ENCODE data around the gene BICRA.
"Not testable (repeated sequence)": the region's sequence is repeated elsewhere in the genome, so short reads cannot be mapped to it uniquely, and the experiment has no call there.

BICRA gene

GRCh38 chr19:47707135-47707925 is 98.4 kb downstream of the BICRA start:
- DNase-seq (ENCODE audit: low read depth in 2 of 3, low spot score in 1 of 3), result peak; percentile 73 to 79 (median 74)

- no peak for DNase-seq (ENCODE audit: low read depth in 2 of 3, low spot score in 1 of 3)
These were observed 102.8 kb downstream of the BICRA start for GRCh38 chr19:47711652-47712242.

GRCh38 chr19:47713046-47714021 is 104.4 kb downstream of the BICRA start, which contains the start of gene EHD2:
EHD2 (plus strand) TSS chr19:47713422; CDS start chr19:47716613, 3,191 bp downstream.
- DNase-seq (ENCODE audit: low read depth in 2 of 3, low spot score in 1 of 3), result peak in 2 of 3 donors; percentile 38 to 43

DNA sequence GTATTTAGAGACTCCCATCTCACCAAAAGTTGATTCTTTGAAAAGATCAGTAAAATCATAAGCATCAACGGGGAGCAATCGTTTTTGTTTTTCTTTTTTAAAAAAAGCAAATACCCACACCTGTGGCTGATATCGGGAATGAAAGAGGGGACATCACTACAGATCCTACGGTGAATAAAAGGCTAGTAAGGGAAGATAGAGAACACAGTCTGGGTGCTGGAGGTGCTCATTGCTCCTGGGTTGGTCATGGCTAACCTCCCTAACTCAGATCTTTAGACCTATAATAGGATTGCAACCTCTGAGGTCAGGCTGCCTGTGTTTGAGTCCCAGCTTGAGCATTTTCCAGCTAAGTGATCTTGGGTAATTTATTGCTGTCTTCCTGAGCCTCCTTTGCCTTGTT is 105.4 kb downstream of the BICRA start:
- no peak for DNase-seq (ENCODE audit: low read depth in 2 of 3, low spot score in 1 of 3)

DNA sequence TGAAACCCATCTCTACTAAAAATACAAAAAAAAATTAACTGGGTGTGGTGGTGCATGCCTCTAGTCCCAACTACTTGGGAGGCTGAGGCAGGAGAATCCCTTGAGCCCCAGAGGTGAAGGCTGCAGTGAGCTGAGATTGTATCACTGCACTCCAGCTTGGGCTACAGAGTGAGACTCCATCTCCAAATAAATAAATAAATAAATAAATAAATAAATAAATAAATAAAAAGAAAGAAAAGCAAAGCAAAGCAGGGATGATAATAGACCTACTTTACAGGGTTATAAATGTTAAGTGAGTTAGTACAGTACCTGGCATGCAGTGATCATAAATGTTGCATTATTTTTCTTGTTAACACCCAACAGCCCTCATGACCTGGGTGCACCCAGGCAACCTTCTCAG is 105.9 kb downstream of the BICRA start:
- DNase-seq (ENCODE audit: low read depth in 2 of 3, low spot score in 1 of 3), result not testable (repeated sequence)

DNA sequence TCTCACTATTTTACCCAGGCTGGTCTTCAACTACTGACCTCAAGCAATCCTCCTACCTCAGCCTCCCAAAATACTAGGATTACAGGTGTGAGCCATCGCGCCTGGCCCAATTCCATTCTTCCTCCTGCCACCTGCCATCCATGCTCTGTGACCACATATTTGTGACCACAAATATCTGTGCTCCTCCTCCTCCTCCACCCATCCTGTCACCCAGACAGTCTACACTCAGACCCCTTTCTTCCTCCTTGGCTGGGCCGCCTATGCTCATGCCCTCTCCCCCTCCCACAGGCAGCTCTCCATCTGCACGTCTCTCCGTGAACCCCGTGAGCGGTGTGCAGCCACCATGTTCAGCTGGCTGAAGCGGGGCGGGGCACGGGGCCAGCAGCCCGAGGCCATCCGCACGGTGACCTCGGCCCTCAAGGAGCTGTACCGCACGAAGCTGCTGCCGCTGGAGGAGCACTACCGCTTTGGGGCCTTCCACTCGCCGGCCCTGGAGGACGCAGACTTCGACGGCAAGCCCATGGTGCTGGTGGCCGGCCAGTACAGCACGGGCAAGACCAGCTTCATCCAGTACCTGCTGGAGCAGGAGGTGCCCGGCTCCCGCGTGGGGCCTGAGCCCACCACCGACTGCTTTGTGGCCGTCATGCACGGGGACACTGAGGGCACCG is 107.5 kb downstream of the BICRA start:
- DNase-seq (ENCODE audit: low read depth in 2 of 3, low spot score in 1 of 3), result no peak

- not testable (repeated sequence) for DNase-seq (ENCODE audit: low read depth in 2 of 3, low spot score in 1 of 3)
These were observed 109.6 kb downstream of the BICRA start for GRCh38 chr19:47718415-47719046.

DNA sequence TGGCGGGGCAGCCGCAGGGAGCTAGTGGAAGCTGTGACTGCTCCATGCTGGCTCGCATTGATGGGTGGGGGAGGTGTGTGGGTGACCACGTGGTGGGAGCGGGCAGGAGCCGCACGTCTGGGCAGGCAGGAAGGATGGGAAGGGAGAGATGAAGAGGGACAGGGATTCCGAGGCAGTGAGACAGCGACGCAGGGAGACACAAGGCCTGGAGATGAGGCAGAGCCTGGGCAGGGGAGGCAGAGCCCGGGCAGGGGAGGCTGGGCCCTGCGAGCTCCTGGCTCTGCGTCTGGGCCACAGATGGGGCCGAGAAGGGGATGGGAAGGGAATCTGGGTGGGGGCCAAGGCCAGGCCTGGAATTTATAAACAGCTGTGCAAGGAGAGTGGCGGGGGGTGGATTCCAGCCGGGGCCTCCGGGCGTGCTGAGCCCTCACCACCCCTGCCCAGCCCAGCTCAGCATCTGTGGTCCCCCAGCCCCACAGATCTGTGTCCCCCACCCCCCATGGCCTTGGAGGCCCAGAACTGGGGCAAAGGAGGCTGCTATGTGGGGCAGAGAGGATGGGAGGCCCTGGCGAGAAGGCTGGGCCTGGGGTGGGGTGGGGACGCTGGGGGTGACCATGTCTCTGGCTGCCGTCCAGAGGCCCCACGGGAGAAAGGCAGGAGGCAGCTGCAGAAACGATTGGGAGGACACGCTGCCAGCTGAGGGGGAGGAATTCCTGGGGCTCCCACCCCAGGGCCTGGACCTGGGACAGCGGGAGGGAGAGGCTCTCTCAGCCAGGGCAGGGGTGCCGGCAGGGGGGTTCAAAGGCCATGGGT is 110.3 kb downstream of the BICRA start:
- DNase-seq (ENCODE audit: low read depth in 2 of 3, low spot score in 1 of 3), result no peak

- DNase-seq (ENCODE audit: low read depth in 2 of 3, low spot score in 1 of 3), result no peak
These were observed 111.9 kb downstream of the BICRA start for GRCh38 chr19:47720669-47721422.

GRCh38 chr19:47723581-47723940 is 114.6 kb downstream of the BICRA start:
- peak in 1 of 3 donors; percentile 29 for DNase-seq (ENCODE audit: low read depth in 2 of 3, low spot score in 1 of 3)

DNA sequence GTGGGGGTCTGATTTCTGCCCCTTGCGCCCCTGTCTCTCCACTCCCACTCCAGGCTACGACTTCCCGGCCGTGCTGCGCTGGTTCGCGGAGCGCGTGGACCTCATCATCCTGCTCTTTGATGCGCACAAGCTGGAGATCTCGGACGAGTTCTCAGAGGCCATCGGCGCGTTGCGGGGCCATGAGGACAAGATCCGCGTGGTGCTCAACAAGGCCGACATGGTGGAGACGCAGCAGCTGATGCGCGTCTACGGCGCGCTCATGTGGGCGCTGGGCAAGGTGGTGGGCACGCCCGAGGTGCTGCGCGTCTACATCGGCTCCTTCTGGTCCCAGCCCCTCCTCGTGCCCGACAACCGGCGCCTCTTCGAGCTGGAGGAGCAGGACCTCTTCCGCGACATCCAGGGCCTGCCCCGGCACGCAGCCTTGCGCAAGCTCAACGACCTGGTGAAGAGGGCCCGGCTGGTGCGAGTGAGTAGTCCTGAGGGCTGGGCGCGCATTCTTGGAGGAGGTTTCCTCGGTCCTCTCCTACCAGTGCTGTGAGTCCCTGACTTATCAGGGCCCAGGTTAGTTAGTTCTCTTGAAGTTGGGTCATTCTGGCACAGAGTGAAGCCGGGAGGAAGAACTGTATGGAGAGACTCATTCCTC is 116.9 kb downstream of the BICRA start:
- no peak for DNase-seq (ENCODE audit: low read depth in 2 of 3, low spot score in 1 of 3)

DNA sequence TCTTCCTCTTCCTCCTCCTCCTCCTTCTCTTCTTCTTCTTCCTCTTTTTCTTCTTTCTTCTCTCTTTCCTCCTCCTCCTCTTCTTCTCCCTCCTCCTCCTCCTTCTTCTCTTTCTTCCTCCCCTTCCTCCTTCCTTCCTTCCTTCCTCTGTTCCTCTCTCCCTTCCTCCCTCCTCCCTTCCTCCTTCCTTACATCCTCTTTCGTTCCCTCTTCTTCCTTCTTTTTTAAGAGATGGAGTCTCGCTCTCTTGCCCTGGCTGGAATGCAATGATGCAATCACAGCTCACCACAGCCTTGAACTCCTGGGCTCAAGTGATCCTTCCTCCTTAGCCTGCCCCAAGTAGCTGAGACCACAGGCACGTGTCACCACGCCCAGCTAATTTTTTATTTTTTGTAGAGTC is 117.5 kb downstream of the BICRA start:
- no peak for DNase-seq (ENCODE audit: low read depth in 2 of 3, low spot score in 1 of 3)

DNA sequence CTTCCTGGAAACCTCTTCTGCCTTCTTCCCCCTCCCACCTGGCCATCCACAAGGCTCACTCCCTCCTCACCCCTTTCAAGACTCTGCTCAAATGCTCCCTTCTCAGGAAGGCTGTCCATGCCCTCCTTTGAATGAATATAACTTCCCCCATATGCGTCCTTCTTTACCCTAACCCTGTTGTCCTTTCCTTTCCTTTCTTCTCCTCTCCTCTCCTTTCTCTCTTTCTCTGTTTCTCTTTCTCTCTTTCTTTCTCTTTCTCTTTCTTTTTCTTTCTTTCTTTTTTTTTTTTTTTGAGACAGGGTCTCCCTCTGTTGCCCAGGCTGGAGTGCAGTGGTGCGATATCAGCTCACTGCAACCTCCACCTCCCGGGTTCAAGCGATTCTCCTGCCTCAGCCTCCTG is 119.4 kb downstream of the BICRA start:
- not testable (repeated sequence) for DNase-seq (ENCODE audit: low read depth in 2 of 3, low spot score in 1 of 3)

DNA sequence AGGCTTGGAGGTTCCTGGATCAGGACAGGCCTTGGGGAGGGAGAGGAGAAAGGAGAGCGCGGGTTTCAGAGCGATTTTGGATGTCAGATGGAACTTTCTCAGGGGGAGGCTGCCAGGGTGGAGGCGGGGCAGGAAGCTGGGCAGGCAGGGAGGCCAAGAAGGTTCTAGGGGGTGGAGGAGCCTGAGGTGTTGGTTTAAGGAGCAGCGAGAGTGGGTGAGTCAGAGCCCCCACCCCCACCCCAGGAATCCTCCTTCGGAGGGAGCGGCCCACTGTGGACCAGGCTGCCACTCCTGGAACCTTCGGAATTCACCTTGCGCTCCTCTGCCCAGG is 120.5 kb downstream of the BICRA start:
- DNase-seq (ENCODE audit: low read depth in 2 of 3, low spot score in 1 of 3), result no peak

DNA sequence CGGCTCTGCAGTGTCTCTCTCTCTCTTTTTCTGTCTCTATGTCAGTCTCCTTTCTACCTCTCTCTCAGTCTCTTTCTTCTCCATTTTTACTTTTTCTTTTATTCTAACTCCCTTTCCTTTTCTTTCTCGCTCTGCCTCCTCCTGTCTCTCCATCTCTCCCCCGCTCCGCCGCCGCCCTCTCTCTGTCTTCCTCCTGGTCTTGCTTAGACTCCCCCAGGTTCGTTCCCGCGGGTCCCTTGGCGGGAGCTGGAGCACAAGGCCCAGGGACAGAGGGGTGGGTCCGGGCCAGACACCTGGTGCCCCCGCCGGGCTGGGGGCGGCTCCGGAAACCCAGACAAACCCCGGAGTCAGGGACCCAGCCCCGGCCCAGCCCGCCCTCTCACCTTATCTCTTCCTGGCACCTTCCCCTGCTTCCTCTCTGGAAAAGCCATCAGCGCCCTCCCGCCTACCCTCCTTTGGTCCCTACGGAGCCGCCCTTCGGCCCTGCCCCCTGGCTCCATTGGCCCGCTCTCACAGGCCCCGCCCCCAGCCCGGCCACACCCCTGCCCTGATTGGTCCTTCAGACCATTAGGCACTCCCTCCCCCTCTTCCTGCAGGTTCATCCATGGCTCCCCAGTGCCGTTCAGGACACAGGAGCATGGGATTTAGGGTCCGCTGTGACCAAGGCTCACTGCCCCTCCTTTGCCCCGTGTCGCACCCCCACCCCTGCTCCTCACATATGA is 121.0 kb downstream of the BICRA start:
- DNase-seq (ENCODE audit: low read depth in 2 of 3, low spot score in 1 of 3), result peak; percentile 54 to 65 (median 58)

DNA sequence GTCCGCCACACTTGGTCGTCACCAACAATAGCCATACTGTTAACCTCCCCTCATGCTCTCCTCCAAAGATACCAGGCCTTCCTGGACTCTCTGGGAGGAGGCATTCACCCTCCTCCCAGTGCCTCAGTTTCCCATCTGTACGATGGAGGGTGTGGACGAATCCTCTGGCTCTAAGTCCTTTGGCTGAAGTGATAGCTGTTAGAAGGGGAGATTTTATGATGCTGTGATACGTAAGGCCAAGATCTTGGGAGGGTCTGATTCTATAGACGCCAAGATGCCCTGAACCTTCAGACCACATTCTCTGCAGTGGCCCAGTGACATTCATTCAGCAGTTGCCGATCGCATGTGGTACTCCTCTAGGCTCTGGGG is 121.6 kb downstream of the BICRA start:
- no peak for DNase-seq (ENCODE audit: low read depth in 2 of 3, low spot score in 1 of 3)

GRCh38 chr19:47730910-47731309 is 122.0 kb downstream of the BICRA start:
- DNase-seq (ENCODE audit: low read depth in 2 of 3, low spot score in 1 of 3), result no peak

- DNase-seq (ENCODE audit: low read depth in 2 of 3, low spot score in 1 of 3), result no peak
These were observed 126.2 kb downstream of the BICRA start for GRCh38 chr19:47735131-47735530.
